ENCODE data around the gene PSMG3. TPM values are rescaled to one million over a fixed set of nuclear protein-coding genes. Genes with fewer than 3 reads are reported as not detected.

PSMG3 gene
- total and polyA plus RNA-seq, 2 of the 8 experiments (the other 6 are each of a cell fraction or from before 2014, with no cell fraction given), result 30.2 to 62.0 TPM

GRCh38 chr7:1601956-1602355 lies 32.1 kb upstream of the PSMG3 start:
- Histone ChIP-seq H3K79me2 (ENCODE audit: control insufficient read depth in 1 of 2, insufficient read depth in 2 of 2, low read length in 2 of 2) (no peaks in the 10 kb centered on the region), H2BK120ac (replicated peaks; ENCODE audit: low read depth, low read length) (no peak overlapping the region), H3K36me3 (ENCODE audit: control insufficient read depth in 2 of 4, insufficient read depth in 4 of 4, low read length in 3 of 4) (no peaks in the 10 kb centered on the region), H3K4me1 (replicated peaks in 1 of 4; ENCODE audit: control insufficient read depth in 3 of 4, insufficient read depth in 4 of 4, low read length in 3 of 4) (no peaks in the 10 kb centered on the region), H3K18ac (ENCODE audit: extremely low read depth, low read length) (no peak overlapping the region), H2BK15ac (ENCODE audit: low read length) (no peak overlapping the region), H3K9ac (replicated peaks in 1 of 4; ENCODE audit: extremely low read depth in 1 of 4, low read depth in 3 of 4, low read length in 3 of 4) (no peak overlapping the region), H3K23ac (ENCODE audit: insufficient read length) (no peak overlapping the region), H2AFZ (ENCODE audit: low read length) (no peak overlapping the region), H3K14ac (ENCODE audit: insufficient read length) (no peak overlapping the region), H4K91ac (replicated peaks; ENCODE audit: insufficient read length, low read length) (peak overlapping the region; percentile 15), H3K79me1 (ENCODE audit: low read depth, low read length) (no peaks in the 10 kb centered on the region), H3K9me3 (ENCODE audit: insufficient read depth in 2 of 2, low read depth in 1 of 2, low read length in 1 of 2) (no peaks in the 10 kb centered on the region), H3K56ac (replicated peaks; ENCODE audit: insufficient read length, low read depth, low read length) (no peak overlapping the region), H3K23me2 (ENCODE audit: low read depth, low read length) (no peaks in the 10 kb centered on the region; the same call in 1 of the 2 replicates), H2BK5ac (ENCODE audit: low read depth, low read length) (no peak overlapping the region), H3K27ac (ENCODE audit: low read depth, low read length) (no peak overlapping the region), H2BK20ac (ENCODE audit: low read length) (no peak overlapping the region), H3K4ac (replicated peaks; ENCODE audit: insufficient read length, low read depth, low read length) (no peak overlapping the region), H3K4me3 (ENCODE audit: extremely low read depth in 1 of 4, insufficient read depth in 2 of 4, low read depth in 3 of 4, low read length in 4 of 4) (no peak overlapping the region), H2BK12ac (ENCODE audit: low read depth, low read length) (no peak overlapping the region), H4K20me1 (replicated peaks in 1 of 2; ENCODE audit: control insufficient read depth in 1 of 2, insufficient read depth in 2 of 2, low read length in 2 of 2) (peaks cover 0 to 1% of the 10 kb centered on the region in 2 experiments), H3K27me3 (replicated peaks in 1 of 4; ENCODE audit: control insufficient read depth in 3 of 4, extremely low read depth in 1 of 4, insufficient read depth in 3 of 4, low read length in 3 of 4) (no peaks in the 10 kb centered on the region), H2AK5ac (ENCODE audit: low read depth, low read length) (no peak overlapping the region), H3K4me2 (ENCODE audit: insufficient read depth in 1 of 2, low read depth in 2 of 2, low read length in 2 of 2) (no peak overlapping the region), H4K5ac (ENCODE audit: insufficient read length, low read depth, low read length) (no peak overlapping the region), H4K8ac (ENCODE audit: extremely low read depth, insufficient read depth, low read length) (no peak overlapping the region)
- no peak for DNase-seq (ENCODE audit: low read depth in 1 of 2, low spot score in 2 of 2)
- CTCF ChIA-PET (ENCODE audit: partially characterized antibody), result interaction anchor here (2.6 kb wide), 1 partner anchor 11 kb away, joined by 7 read pairs; no protein-coding TSS in a partner anchor
- TF ChIP-seq SUZ12 (IDR thresholded peaks at IDR 0.05; ENCODE audit: low read length) (no peak), SP4 (IDR thresholded peaks at IDR 0.05; ENCODE audit: low read length) (no peak), RNF2 (IDR thresholded peaks at IDR 0.05; ENCODE audit: borderline replicate concordance, low read depth, low read length, missing control alignments, poor library complexity, severe bottlenecking) (no peak), KDM1A (IDR thresholded peaks at IDR 0.05; ENCODE audit: borderline replicate concordance, low read length) (no peak), TBP (IDR thresholded peaks at IDR 0.05; ENCODE audit: low read depth, low read length) (no peak), RXRA (IDR thresholded peaks at IDR 0.05; ENCODE audit: insufficient read depth, low read depth, low read length) (no peak), SP2 (IDR thresholded peaks at IDR 0.05; ENCODE audit: low read length) (no peak), CBX5 (IDR thresholded peaks at IDR 0.05; ENCODE audit: low read depth, low read length) (no peak), KDM4A (IDR thresholded peaks at IDR 0.05; ENCODE audit: low read depth, low read length, severe bottlenecking) (no peak), CTBP2 (IDR thresholded peaks at IDR 0.05; ENCODE audit: borderline replicate concordance, insufficient read depth, insufficient read length, low read length) (no peak), NANOG (IDR thresholded peaks at IDR 0.05; ENCODE audit: insufficient read depth, low read depth, low read length, poor library complexity, severe bottlenecking) (no peak), TCF12 (IDR thresholded peaks at IDR 0.05; ENCODE audit: low read depth, low read length) (no peak)
- TF ChIP-seq, protein P1, sequence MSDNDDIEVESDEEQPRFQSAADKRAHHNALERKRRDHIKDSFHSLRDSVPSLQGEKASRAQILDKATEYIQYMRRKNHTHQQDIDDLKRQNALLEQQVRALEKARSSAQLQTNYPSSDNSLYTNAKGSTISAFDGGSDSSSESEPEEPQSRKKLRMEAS (IDR thresholded peaks at IDR 0.05), result no peak
- POLR2A ChIA-PET (ENCODE audit: partially characterized antibody), result no interaction called here
- no peak for FAIRE-seq
- 94% methylated on average over 14 of the region's 24 CpGs; no CpG with 5 or more reads in 1 of the 2 experiments for WGBS, 2 experiments (ENCODE audit: extremely low coverage in 1 of 2, insufficient coverage in 1 of 2, insufficient read length in 1 of 2, insufficient replicate concordance in 2 of 2, low coverage in 1 of 2, low lambda C conversion rate in 2 of 2, missing lambda C conversion rate in 1 of 2)
